Measurements from ENCODE around the gene TBC1D14. TPM values are rescaled to one million over a fixed set of nuclear protein-coding genes. Genes with fewer than 3 reads are reported as not detected.

TBC1D14 gene
- total and polyA plus RNA-seq, 10 of the 15 experiments (the other 5 are each of a cell fraction or from before 2014, with no cell fraction given): 0.87 to 39.3 (median 30.1) TPM

DNA sequence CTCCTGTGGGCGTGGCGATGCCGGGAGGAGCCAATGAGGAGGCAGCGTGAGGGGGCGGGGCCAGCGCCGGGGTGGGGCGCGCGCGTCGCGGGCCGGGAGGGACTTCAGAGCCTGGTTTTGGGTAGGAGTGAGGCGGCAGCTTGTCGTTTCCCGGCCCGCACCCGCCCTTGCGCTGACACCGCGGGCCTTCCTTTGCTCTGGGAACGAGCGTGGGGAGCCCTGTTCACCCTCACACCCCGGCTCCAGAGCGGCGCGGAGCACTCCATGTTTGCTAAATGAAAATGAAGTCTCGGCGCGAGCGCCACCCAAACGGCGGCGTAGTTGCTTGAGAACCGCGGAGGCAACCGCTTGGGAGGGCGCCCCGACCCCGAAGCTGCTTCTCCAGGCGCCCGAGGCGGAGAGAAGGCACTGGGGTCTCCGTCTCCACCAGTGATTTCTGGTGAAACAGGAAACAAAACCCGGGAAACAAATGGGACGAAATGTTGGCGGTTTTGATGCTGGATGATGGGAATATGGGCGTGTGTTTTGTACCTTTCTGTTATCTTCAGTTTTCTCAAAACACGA is 158.7 kb downstream of the TBC1D14 start (continued):
- TF ChIP-seq, protein P1, sequence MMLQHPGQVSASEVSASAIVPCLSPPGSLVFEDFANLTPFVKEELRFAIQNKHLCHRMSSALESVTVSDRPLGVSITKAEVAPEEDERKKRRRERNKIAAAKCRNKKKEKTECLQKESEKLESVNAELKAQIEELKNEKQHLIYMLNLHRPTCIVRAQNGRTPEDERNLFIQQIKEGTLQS (IDR thresholded peaks at IDR 0.05; ENCODE audit: borderline replicate concordance, extremely low read depth, low read depth, low read length): no peak
- TF ChIP-seq ZSCAN29 (IDR thresholded peaks at IDR 0.05) (no peak), EP300 (IDR thresholded peaks at IDR 0.05; ENCODE audit: borderline replicate concordance in 1 of 2, control insufficient read depth in 1 of 2, low read depth in 2 of 2, low read length in 2 of 2) (no peak), NR2C1 (IDR thresholded peaks at IDR 0.05) (no peak), POLR2AphosphoS2 (IDR thresholded peaks at IDR 0.05; ENCODE audit: low read depth, low read length) (0 out of 2 replicates have a peak, but pooled peaks have one; percentile 59), NFIC (IDR thresholded peaks at IDR 0.05; ENCODE audit: low read depth, low read length) (no peak), MTA2 (IDR thresholded peaks at IDR 0.05; ENCODE audit: low read depth) (no peak), RAD21 (IDR thresholded peaks at IDR 0.05; ENCODE audit: insufficient read depth, low read depth, low read length) (no peak), JUNB (IDR thresholded peaks at IDR 0.05) (no peak), CEBPB (IDR thresholded peaks at IDR 0.05; ENCODE audit: borderline replicate concordance in 1 of 2, low read depth in 2 of 2, low read length in 2 of 2) (no peak), NBN (IDR thresholded peaks at IDR 0.05) (no peak), JUND (IDR thresholded peaks at IDR 0.05; ENCODE audit: low read depth, low read length) (no peak), SRF (IDR thresholded peaks at IDR 0.05; ENCODE audit: low read depth in 2 of 2, low read length in 2 of 2) (no peak), FOXK2 (IDR thresholded peaks at IDR 0.05) (no peak), MTA3 (IDR thresholded peaks at IDR 0.05; ENCODE audit: borderline replicate concordance, low read length) (no peak), SMAD1 (IDR thresholded peaks at IDR 0.05; ENCODE audit: low read depth, partially characterized antibody) (no peak), SREBF1 (IDR thresholded peaks at IDR 0.05; ENCODE audit: low read length) (no peak), SMC3 (IDR thresholded peaks at IDR 0.05; ENCODE audit: borderline replicate concordance, low read length) (no peak), CHD4 (IDR thresholded peaks at IDR 0.05) (no peak)
- TF ChIP-seq, protein P2, sequence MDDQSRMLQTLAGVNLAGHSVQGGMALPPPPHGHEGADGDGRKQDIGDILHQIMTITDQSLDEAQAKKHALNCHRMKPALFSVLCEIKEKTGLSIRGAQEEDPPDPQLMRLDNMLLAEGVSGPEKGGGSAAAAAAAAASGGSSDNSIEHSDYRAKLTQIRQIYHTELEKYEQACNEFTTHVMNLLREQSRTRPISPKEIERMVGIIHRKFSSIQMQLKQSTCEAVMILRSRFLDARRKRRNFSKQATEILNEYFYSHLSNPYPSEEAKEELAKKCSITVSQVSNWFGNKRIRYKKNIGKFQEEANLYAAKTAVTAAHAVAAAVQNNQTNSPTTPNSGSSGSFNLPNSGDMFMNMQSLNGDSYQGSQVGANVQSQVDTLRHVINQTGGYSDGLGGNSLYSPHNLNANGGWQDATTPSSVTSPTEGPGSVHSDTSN (IDR thresholded peaks at IDR 0.05; ENCODE audit: insufficient replicate concordance, low read depth, low read length): no peak
- TF ChIP-seq, protein P3, sequence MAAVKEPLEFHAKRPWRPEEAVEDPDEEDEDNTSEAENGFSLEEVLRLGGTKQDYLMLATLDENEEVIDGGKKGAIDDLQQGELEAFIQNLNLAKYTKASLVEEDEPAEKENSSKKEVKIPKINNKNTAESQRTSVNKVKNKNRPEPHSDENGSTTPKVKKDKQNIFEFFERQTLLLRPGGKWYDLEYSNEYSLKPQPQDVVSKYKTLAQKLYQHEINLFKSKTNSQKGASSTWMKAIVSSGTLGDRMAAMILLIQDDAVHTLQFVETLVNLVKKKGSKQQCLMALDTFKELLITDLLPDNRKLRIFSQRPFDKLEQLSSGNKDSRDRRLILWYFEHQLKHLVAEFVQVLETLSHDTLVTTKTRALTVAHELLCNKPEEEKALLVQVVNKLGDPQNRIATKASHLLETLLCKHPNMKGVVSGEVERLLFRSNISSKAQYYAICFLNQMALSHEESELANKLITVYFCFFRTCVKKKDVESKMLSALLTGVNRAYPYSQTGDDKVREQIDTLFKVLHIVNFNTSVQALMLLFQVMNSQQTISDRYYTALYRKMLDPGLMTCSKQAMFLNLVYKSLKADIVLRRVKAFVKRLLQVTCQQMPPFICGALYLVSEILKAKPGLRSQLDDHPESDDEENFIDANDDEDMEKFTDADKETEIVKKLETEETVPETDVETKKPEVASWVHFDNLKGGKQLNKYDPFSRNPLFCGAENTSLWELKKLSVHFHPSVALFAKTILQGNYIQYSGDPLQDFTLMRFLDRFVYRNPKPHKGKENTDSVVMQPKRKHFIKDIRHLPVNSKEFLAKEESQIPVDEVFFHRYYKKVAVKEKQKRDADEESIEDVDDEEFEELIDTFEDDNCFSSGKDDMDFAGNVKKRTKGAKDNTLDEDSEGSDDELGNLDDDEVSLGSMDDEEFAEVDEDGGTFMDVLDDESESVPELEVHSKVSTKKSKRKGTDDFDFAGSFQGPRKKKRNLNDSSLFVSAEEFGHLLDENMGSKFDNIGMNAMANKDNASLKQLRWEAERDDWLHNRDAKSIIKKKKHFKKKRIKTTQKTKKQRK (IDR thresholded peaks at IDR 0.05; ENCODE audit: low read depth, low read length): no peak
- TF ChIP-seq, protein P4, sequence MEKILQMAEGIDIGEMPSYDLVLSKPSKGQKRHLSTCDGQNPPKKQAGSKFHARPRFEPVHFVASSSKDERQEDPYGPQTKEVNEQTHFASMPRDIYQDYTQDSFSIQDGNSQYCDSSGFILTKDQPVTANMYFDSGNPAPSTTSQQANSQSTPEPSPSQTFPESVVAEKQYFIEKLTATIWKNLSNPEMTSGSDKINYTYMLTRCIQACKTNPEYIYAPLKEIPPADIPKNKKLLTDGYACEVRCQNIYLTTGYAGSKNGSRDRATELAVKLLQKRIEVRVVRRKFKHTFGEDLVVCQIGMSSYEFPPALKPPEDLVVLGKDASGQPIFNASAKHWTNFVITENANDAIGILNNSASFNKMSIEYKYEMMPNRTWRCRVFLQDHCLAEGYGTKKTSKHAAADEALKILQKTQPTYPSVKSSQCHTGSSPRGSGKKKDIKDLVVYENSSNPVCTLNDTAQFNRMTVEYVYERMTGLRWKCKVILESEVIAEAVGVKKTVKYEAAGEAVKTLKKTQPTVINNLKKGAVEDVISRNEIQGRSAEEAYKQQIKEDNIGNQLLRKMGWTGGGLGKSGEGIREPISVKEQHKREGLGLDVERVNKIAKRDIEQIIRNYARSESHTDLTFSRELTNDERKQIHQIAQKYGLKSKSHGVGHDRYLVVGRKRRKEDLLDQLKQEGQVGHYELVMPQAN (conservative IDR thresholded peaks at IDR 0.05): peak; percentile 89
- TF ChIP-seq, protein P5, sequence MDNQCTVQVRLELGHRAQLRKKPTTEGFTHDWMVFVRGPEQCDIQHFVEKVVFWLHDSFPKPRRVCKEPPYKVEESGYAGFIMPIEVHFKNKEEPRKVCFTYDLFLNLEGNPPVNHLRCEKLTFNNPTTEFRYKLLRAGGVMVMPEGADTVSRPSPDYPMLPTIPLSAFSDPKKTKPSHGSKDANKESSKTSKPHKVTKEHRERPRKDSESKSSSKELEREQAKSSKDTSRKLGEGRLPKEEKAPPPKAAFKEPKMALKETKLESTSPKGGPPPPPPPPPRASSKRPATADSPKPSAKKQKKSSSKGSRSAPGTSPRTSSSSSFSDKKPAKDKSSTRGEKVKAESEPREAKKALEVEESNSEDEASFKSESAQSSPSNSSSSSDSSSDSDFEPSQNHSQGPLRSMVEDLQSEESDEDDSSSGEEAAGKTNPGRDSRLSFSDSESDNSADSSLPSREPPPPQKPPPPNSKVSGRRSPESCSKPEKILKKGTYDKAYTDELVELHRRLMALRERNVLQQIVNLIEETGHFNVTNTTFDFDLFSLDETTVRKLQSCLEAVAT (IDR thresholded peaks at IDR 0.05): no peak
